Activated CD4-positive, alpha-beta memory T cell treated with anti-CD3 and anti-CD28 coated beads for 36 hours (primary cell): Measurements from ENCODE around the gene SCGB1D4. TPM values are rescaled to one million over a fixed set of nuclear protein-coding genes. Genes with fewer than 3 reads are reported as not detected.

Experiments
- total RNA-seq, 2 experiments: library from RNA; stranded (reverse); gene quantifications; one replicate each; pipeline ENCODE4 v1.2.3, GENCODE V29; 2021

The SCGB1D4 gene
- total RNA-seq, 2 experiments from 2014 or later: not detected

Other genes with a start within 250 kb of the SCGB1D4 start
- 100 to 1,000 TPM; 128 to 133 TPM for gene INCENP, start 175.1 kb downstream of the SCGB1D4 start, total RNA-seq
- gene SCGB1D1, start 108.9 kb downstream of the SCGB1D4 start, total RNA-seq: not detected
- gene SCGB2A1, start 90.4 kb downstream of the SCGB1D4 start, total RNA-seq: not detected
- gene SCGB1D2, start 56.8 kb downstream of the SCGB1D4 start, total RNA-seq: not detected
- not detected for gene SCGB2A2, start 28.9 kb downstream of the SCGB1D4 start, total RNA-seq
- 1 to 10 TPM; 7.7 to 8.2 TPM for gene ASRGL1, start 38.4 kb upstream of the SCGB1D4 start, total RNA-seq
- not detected for gene SCGB1A1, start 120.0 kb upstream of the SCGB1D4 start, total RNA-seq
- 10 to 100 TPM; 83.7 to 85.2 TPM for gene AHNAK, start 247.7 kb upstream of the SCGB1D4 start, total RNA-seq